HK-2 (cell line): ENCODE data around the gene RPS21.

Experiments
- DNase-seq: peaks from one replicate; pipeline ENCODE4 v3.0.0-alpha.2; 2018; ENCODE audit not compliant: unreplicated experiment

Gene RPS21

GRCh38 chr20:62410746-62411478 lies 24.0 kb downstream of the RPS21 start:
- no peak for DNase-seq

- DNase-seq: no peak
These were observed 24.7 kb downstream of the RPS21 start for GRCh38 chr20:62411479-62412193.

GRCh38 chr20:62412194-62413024 lies 25.5 kb downstream of the RPS21 start:
- DNase-seq: no peak

GRCh38 chr20:62413025-62413570 lies 26.2 kb downstream of the RPS21 start:
- DNase-seq: no peak

GRCh38 chr20:62413896-62414481 lies 27.1 kb downstream of the RPS21 start:
- no peak for DNase-seq

GRCh38 chr20:62415354-62416111 lies 28.6 kb downstream of the RPS21 start:
- no peak for DNase-seq

- no peak for DNase-seq
These were observed 30.0 kb downstream of the RPS21 start for GRCh38 chr20:62416651-62417637.

GRCh38 chr20:62417981-62418708 lies 31.2 kb downstream of the RPS21 start:
- DNase-seq: no peak

- no peak for DNase-seq
These were observed 32.0 kb downstream of the RPS21 start for GRCh38 chr20:62418709-62419487.

- DNase-seq: no peak
These were observed 32.9 kb downstream of the RPS21 start for GRCh38 chr20:62419759-62420158.

GRCh38 chr20:62420846-62421715 lies 34.2 kb downstream of the RPS21 start:
- no peak for DNase-seq

GRCh38 chr20:62421716-62421990 lies 34.8 kb downstream of the RPS21 start:
- DNase-seq: no peak

GRCh38 chr20:62422636-62423325 lies 35.9 kb downstream of the RPS21 start:
- DNase-seq: no peak

- no peak for DNase-seq
These were observed 36.4 kb downstream of the RPS21 start for GRCh38 chr20:62423326-62423706.

GRCh38 chr20:62424249-62425107 lies 37.6 kb downstream of the RPS21 start:
- DNase-seq: no peak
